Erythroblast (primary cell): ENCODE measurements around the gene ZNF280B.

Source experiments
- GATA1 ChIP-seq: IDR thresholded peaks from 2 replicates; pipeline ENCODE4 v1.6.1; 2011; ENCODE audit warnings: low read depth, mild to moderate bottlenecking, control low read depth, low read length, moderate library complexity
- POLR2A ChIP-seq: IDR thresholded peaks from 2 replicates; pipeline ENCODE4 v1.6.1; 2011; ENCODE audit warnings: mild to moderate bottlenecking, low read length

DNA sequence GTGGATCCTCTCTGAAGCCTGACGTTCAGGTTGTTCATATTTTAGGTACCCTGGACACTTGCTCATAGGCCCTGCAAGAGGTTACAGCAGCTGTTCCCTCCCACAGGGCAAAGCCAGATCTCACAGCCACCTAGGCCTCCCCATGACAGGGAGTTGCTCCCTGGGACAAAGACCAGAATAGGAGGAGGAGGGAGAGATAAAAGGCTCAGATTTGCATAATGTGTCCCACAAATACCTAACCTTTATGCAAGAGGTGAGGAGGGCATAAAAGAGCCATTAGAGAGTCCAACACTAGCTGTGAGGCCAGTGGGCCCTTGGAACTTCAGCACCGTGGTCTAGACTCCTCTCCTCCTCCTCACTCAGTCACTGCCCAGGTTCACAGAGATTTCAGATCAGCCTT lies 33.8 kb downstream of the ZNF280B start:
- TF ChIP-seq POLR2A (no peak), GATA1 (no peak)
